ENCODE data around the gene GNAS.
A peak's percentile ranks its signal among the peaks of the same experiment; 100 is the strongest.

GNAS gene

DNA sequence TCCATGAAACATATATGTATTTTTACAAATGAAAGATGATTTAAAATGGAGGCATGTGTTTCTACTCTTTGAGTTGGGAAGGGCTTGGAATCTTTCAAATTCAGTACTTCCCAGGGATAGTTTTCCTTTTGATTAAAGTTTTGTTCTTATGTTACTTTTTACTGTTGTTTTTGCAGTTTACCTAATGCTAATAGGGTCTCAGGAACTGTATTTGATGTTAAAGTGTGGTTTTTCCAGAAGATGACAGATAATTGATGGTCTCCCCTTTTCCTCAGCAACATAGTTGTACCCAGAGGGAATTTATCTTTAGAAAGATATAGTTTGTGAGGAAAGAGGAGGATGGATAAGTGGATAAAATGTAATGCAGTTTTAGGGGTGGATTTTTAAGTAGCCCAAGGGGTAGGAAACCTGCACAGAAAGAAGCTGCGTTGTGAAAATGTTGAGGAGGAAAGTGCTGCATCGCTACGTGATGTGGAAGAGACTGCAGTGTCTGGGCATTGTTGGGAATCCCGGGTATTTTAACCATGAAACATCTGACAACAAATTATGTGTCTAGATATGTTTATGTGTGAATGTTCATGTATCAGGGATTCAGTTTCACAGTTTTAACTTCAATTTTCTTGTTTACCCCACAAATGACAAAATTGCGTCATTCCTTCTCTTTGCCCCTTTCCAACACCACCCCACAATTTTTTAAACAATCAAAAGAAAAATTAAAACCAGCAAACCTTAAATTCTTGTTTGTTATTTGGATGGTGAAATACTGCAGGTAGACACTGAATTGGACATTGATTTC is 42.3 kb downstream of the GNAS start:
- no peak for DNase-seq (ENCODE audit: extremely low read depth in 1 of 2, low read depth in 1 of 2)

- DNase-seq (ENCODE audit: extremely low read depth in 1 of 2, low read depth in 1 of 2), result no peak
Measured at GRCh38 chr20:58895448-58896180, 43.1 kb downstream of the GNAS start.

- no peak for DNase-seq (ENCODE audit: extremely low read depth in 1 of 2, low read depth in 1 of 2)
Measured at GRCh38 chr20:58896820-58897219, 44.3 kb downstream of the GNAS start.

DNA sequence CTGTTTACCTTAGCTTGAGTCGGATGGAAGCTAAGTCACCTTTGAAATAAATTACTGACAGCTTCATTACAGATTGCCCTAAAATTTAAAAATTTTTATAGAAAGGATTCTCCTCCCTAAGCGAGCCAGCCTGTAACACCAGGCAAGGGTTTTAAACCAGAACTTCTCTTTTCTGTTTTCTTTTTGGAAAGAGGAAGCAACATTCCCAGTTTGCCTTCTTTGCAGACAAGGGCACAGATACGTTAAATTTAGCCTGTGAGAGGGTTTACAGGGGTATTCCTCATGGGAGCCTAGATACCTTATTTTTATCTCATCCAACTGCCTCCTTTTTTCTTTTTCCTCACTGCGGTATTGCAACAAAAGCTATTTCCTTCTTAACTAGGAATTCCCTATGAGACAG is 45.0 kb downstream of the GNAS start:
- no peak for DNase-seq (ENCODE audit: extremely low read depth in 1 of 2, low read depth in 1 of 2)

DNA sequence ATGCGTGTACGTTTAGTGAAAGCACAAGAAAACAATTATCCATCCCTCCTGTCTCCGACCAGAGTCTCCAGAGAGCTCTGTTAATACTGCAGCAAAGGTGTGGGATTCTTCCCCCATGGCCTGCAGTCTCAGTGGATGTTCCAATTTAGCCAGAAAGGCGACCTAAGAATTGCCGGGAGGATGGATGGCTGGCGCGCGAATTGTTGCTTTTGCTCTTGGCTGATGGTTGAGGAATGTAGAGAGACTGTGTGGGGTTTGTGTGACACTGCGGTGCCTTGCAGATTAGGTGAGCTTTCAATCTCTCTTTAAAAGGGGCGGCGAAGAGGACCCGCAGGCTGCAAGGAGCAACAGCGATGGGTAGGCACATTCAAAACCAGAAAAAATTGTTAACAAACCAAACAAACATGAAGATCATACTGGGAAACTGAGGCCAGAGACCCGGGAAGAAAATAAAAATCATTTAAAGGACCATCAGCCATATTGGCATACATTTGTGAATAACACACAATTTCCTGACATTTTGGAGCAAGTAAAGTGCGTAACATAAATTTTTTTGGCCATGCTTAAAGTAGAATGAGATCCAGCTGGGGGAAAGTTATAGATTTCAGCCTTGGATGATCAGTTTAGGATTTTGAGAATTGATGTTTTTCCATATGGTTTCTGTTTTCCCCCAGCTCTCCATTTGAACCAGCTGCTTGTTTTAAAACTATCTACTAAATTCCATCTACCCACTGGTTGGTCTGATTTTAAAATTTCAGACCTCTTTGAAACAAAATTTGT is 46.3 kb downstream of the GNAS start:
- no peak for DNase-seq (ENCODE audit: extremely low read depth in 1 of 2, low read depth in 1 of 2)

DNA sequence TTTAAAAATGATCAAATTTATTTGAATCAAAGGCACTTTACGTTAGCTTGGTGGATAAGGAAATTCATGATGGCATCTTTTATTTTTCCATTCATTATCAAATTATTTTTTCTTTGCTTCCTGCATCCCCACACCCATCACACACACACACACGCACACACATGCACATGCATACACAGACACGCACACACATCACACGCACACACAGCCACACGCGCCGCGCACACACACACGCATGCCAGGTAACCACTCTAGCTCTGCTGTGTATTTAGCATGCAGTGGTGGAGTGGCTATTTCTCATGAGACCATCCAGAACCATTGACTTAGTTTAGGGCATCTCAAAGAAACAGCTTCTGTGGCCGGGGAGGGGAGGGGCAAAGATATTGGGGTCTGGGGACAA is 47.0 kb downstream of the GNAS start:
- no peak for DNase-seq (ENCODE audit: extremely low read depth in 1 of 2, low read depth in 1 of 2)

DNA sequence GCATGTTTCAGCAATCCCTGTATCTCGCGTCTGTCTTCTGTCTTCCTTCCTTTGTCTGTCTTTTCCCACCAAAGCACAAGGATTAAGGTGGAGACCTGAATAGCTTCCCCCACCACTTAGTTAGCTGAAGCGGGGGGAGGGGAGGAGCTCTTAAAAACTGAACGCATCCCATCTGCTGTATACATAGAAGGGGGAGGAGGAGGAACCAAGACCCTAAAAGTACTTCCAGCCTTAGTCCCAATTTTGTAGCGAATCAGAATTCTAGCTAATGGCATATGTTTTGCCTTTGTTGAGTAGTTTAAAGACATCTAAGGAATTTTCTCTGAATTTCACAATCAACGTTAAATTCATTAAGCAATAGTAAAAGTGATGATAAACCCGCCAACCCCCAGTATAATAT is 47.9 kb downstream of the GNAS start:
- no peak for DNase-seq (ENCODE audit: extremely low read depth in 1 of 2, low read depth in 1 of 2)

- DNase-seq (ENCODE audit: extremely low read depth in 1 of 2, low read depth in 1 of 2), result no peak
Measured at GRCh38 chr20:58901488-58902402, 49.2 kb downstream of the GNAS start.

GRCh38 chr20:58903614-58904013 is 51.1 kb downstream of the GNAS start:
- DNase-seq (ENCODE audit: extremely low read depth in 1 of 2, low read depth in 1 of 2), result no peak

DNA sequence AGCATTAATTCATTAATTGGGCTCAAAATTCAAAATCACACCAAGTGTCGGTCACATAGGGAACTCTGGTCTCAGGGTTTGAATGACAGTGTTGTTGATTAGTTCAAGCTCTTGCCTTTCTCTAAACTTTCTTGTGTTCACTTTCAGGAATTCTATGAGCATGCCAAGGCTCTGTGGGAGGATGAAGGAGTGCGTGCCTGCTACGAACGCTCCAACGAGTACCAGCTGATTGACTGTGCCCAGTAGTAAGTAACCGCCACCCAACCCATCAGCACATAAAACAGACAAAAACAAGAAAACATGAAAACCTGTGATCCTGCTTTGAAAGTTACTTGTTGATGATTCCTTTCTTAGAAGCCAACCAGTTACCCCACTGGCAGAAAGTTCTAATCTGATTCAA is 52.7 kb downstream of the GNAS start:
- DNase-seq (ENCODE audit: extremely low read depth in 1 of 2, low read depth in 1 of 2), result no peak

GRCh38 chr20:58906111-58906510 is 53.6 kb downstream of the GNAS start:
- no peak for DNase-seq (ENCODE audit: extremely low read depth in 1 of 2, low read depth in 1 of 2)

- DNase-seq (ENCODE audit: extremely low read depth in 1 of 2, low read depth in 1 of 2), result no peak
Measured at GRCh38 chr20:58906894-58907293, 54.4 kb downstream of the GNAS start.

DNA sequence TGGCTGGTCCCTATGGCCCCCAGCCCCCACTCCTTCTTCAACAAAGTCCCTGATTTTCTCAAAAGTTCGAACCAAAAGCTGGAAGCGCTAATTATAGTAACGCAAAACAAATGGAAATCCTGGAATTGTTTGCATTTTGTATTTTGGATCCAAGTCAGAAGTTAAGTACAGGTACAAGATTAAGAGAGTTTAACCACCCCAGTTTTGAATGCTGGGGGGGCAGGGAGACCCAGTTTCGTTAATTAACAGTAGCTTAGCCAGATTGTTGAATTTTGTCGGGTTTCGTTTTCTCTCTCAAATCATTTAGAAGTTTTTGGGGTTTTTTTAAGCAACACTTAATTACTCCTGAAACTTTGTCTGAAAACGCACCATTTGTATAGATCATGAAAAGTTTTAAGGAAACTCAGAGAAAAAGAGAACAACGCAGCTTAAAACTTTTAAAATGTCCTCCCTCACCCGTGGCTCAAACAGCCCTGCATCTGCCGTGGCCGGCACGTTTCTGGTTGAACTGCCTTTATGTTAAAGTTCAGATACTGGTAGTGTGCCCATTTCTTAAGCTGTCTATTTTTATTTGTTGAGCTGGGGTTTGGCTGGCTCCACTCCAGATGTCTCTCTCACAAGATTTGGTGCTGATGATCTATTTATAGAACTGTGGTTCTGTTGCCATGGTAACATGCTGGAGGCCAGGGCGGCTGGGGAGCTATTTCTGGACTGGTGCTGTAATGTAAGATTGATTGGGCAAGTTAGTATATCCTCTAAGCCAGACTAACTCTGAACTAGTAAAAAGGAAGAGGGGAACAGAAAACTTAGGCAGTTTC is 55.0 kb downstream of the GNAS start:
- DNase-seq (ENCODE audit: extremely low read depth in 1 of 2, low read depth in 1 of 2), result peak in 1 of 2 donors; percentile 26

- no peak for DNase-seq (ENCODE audit: extremely low read depth in 1 of 2, low read depth in 1 of 2)
Measured at GRCh38 chr20:58908221-58908620, 55.7 kb downstream of the GNAS start.

GRCh38 chr20:58908941-58909340 is 56.4 kb downstream of the GNAS start:
- no peak for DNase-seq (ENCODE audit: extremely low read depth in 1 of 2, low read depth in 1 of 2)

GRCh38 chr20:58909585-58909984 is 57.1 kb downstream of the GNAS start:
- DNase-seq (ENCODE audit: extremely low read depth in 1 of 2, low read depth in 1 of 2), result no peak

GRCh38 chr20:58910473-58910872 is 58.0 kb downstream of the GNAS start:
- no peak for DNase-seq (ENCODE audit: extremely low read depth in 1 of 2, low read depth in 1 of 2)

DNA sequence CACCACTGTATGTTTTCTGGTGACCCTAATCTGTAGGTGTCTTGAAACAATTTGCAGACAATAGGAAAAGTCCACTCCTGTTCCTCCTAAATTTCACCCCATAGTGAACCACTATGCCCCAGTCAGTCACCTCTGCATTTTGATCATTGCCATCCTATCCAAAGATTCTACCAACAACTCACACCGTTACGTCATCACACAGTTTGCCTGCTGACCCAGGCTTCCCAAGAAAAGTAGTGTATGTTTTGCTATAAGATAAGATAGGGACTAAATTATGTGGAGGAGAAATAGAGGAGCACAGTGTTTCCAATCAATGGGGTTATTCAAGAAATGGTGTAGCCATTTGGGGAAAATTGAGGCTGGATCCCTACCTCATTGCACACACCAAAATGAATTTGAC is 58.8 kb downstream of the GNAS start:
- no peak for DNase-seq (ENCODE audit: extremely low read depth in 1 of 2, low read depth in 1 of 2)

- DNase-seq (ENCODE audit: extremely low read depth in 1 of 2, low read depth in 1 of 2), result no peak
Measured at GRCh38 chr20:58911970-58912369, 59.5 kb downstream of the GNAS start.

GRCh38 chr20:58913079-58913478 is 60.6 kb downstream of the GNAS start:
- DNase-seq (ENCODE audit: extremely low read depth in 1 of 2, low read depth in 1 of 2), result no peak
